Measurements from ENCODE around the gene SMYD3.

The SMYD3 gene

GRCh38 chr1:245915841-245916240 lies 591.2 kb downstream of the SMYD3 start:
- DNase-seq (ENCODE audit: low read depth in 2 of 2): no peak

GRCh38 chr1:245915406-245915805 lies 591.7 kb downstream of the SMYD3 start:
- no peak for DNase-seq (ENCODE audit: low read depth in 2 of 2)

DNA sequence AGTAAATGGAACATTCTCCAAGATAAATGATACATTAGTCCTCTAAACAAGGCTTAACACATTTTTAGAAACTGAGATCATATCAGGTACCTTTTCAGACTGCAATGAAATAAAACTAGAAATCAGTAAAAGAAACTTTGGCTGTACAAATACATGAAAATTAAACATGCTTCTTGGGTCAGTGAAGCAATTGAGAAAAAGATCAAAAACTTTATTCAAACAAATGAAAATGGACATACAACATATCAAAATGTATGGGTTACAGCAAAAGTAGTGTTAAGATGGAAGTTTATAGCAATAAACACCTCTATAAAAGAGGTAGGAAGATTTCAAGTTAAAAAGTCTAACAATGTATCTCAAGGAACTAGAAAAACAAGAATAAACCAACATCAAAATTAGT lies 598.5 kb downstream of the SMYD3 start:
- DNase-seq (ENCODE audit: low read depth in 2 of 2): no peak

- no peak for DNase-seq (ENCODE audit: low read depth in 2 of 2)
Measured at GRCh38 chr1:245906207-245906606, 600.9 kb downstream of the SMYD3 start.

- DNase-seq (ENCODE audit: low read depth in 2 of 2): no peak
Measured at GRCh38 chr1:245903851-245904250, 603.2 kb downstream of the SMYD3 start.

DNA sequence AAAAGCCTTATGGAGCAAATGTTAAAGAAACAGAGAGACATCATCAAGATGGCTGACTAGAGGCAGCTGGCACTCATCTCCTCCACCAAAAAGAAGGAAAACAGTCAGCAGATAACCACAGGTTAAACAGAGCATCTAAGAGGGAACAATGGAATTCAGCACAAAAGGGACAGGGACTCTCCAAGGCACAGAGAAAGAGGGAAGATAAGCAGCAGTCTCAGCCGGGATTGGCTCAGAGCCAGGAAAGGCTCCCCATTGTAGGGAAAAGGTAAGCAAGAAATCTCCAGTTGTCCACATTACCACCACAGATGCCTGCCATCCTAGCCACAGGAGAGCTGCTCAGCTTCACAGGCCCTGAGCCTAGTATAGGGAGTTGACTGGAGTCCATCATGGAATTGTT lies 605.5 kb downstream of the SMYD3 start:
- no peak for DNase-seq (ENCODE audit: low read depth in 2 of 2)

GRCh38 chr1:245901037-245901436 lies 606.0 kb downstream of the SMYD3 start:
- DNase-seq (ENCODE audit: low read depth in 2 of 2): no peak

DNA sequence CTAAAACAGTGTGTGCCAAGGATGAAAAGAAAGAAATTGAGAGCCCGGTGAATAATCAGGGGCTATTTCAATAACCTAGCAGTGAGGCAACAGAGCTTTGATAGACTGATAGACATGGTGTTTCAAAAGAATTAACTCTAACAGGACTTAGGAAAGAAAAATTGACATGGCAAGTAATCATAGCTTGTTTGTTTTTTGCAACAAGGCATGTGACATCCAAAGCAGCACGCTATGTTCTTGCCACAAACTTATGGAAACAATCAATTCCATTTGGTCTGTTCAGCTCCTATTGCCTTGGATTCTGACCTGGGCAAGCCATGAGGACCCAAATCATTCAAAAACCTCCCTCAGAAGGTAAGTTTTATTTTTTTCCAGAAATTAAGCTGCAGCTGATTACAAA lies 608.5 kb downstream of the SMYD3 start:
- no peak for DNase-seq (ENCODE audit: low read depth in 2 of 2)

- DNase-seq (ENCODE audit: low read depth in 2 of 2): no peak
Measured at GRCh38 chr1:245896258-245896657, 610.8 kb downstream of the SMYD3 start.

DNA sequence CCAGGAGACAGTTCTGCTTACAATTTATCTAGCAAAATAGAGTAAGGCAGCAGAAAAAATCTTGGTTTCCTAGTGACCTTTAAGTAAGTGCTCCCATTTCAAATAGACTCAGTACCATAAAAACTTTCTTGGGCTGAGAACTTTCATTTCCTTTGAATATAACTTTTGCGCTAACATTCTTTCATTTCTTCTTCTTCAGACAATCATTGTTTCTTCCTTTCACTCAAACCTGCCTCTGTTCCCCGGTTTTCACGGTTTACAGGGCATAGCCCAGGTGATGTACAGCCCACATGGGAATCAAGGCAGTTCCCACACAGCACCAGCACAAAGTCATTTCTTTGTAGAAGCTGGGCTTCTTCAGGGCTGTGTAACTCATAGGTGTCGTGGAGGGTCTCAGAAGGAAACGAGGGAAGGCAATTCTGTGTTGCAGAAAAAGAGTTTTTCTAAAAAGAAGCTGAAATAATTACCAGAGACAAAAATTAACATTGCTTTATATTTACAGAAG lies 611.6 kb downstream of the SMYD3 start:
- no peak for DNase-seq (ENCODE audit: low read depth in 2 of 2)

GRCh38 chr1:245894843-245895242 lies 612.2 kb downstream of the SMYD3 start:
- DNase-seq (ENCODE audit: low read depth in 2 of 2): no peak

DNA sequence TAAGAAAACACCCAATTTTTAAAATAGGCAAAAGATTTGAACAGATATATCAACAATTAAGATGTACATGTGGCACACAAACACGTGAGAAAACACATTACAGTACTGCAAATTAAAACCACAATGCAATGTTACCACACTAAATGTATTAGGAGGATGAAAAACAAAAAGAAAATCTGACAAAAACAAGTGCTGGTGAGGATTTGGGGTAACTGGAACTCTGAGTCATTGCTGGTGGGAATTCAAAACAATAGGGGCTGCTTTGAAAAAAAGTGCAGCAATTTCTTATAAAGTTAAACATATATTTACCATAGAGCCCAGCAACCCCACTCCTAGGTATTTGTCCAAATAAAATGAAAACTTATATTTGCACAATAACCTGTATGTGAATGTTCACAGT lies 614.1 kb downstream of the SMYD3 start:
- DNase-seq (ENCODE audit: low read depth in 2 of 2): no peak

- DNase-seq (ENCODE audit: low read depth in 2 of 2): peak in 1 of 2 donors; percentile 7
Measured at GRCh38 chr1:245888809-245889208, 618.3 kb downstream of the SMYD3 start.

DNA sequence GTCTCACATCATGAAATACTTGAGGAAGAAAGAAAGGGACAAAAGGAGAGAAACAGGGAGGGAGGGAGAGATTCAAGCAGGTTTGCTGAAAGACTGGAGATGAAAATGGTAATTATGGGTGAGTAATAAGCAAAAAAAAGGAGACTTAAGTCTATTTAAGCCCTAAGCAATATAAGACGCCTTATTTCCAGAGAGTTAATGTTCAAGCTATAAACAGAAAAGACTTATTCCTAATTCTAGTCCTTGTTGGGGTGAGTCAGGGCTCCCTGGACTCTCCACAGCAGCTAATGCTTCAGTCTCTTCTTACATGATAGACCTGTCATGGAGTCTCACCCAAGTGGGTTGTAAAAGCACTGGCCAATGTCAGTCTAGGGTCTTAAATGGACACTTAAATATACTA lies 619.2 kb downstream of the SMYD3 start:
- DNase-seq (ENCODE audit: low read depth in 2 of 2): no peak

GRCh38 chr1:245881767-245882391 lies 625.2 kb downstream of the SMYD3 start:
- DNase-seq (ENCODE audit: low read depth in 2 of 2): no peak

- DNase-seq (ENCODE audit: low read depth in 2 of 2): no peak
Measured at GRCh38 chr1:245880754-245881403, 626.2 kb downstream of the SMYD3 start.

- DNase-seq (ENCODE audit: low read depth in 2 of 2): no peak
Measured at GRCh38 chr1:245879091-245879490, 628.0 kb downstream of the SMYD3 start.

DNA sequence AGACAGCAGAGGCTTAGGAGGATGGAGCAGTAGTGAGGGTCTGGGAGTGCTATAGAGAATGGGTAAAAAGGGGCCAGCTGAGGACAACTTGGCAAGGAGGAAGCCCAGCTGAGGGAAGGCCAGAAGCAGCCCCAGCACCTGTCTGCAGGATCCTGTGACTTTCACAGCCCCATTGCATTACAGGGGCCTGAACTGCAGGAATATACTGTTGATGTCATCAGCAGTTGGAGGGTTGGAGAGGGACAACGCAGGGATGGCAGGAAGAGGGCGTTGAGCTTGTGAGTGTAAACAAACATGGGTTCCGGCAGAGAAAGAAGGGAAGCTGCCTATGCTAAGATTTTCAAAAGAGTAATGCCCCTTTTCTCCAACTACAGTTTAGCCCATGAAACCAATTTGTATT lies 628.5 kb downstream of the SMYD3 start:
- DNase-seq (ENCODE audit: low read depth in 2 of 2): no peak

- DNase-seq (ENCODE audit: low read depth in 2 of 2): no peak
Measured at GRCh38 chr1:245877976-245878375, 629.1 kb downstream of the SMYD3 start.

- DNase-seq (ENCODE audit: low read depth in 2 of 2): no peak
Measured at GRCh38 chr1:245876586-245876985, 630.5 kb downstream of the SMYD3 start.

DNA sequence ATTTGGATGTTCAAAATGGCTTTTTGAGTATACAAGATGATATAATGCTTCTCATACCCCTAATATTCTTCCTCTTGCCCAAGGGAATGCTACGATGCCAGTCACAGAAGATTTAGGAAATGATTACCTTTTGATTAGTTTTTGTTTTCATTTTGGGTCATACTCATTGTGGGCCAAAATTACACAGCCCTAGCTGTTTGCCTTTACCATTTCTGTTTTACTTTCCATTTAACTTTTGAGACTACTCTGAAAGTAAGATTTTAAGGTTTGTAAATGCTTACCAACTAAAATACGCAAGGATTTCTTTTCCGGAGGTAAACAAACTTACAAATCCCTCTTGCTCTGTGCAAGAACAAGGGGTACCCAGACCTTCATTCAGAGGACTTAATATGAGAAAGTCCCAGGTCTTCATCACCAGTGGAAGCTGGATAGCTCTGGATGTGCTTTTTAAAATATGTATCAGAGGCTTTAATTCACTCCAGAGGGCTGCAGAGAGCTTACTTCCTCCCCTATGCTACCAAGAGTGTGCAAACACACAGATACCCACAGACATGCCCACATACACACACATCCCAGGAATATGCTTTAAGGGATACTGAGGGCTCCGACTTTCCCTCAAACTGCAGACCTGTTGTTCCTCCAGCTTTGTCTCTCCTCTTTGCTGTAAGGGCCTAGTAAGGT lies 631.4 kb downstream of the SMYD3 start:
- no peak for DNase-seq (ENCODE audit: low read depth in 2 of 2)

- DNase-seq (ENCODE audit: low read depth in 2 of 2): no peak
Measured at GRCh38 chr1:245874942-245875580, 632.0 kb downstream of the SMYD3 start.
